NB4 (cell line): ENCODE measurements around the gene ARHGAP27.

Experiments
- POLR2A ChIP-seq: IDR thresholded peaks from 2 replicates; pipeline ENCODE4 v1.6.1; 2011; ENCODE audit warnings: mild to moderate bottlenecking; ENCODE audit not compliant: insufficient read length; ENCODE audit errors: extremely low read depth
- TF ChIP-seq, protein P1 (sequence below): IDR thresholded peaks from one replicate; pipeline ENCODE4 v1.5.1; 2012; ENCODE audit warnings: low read depth, low read length
- TF ChIP-seq, protein P2 (sequence below): IDR thresholded peaks from 2 replicates; pipeline ENCODE4 v1.6.1; 2011; ENCODE audit warnings: low read depth, low read length

DNA sequence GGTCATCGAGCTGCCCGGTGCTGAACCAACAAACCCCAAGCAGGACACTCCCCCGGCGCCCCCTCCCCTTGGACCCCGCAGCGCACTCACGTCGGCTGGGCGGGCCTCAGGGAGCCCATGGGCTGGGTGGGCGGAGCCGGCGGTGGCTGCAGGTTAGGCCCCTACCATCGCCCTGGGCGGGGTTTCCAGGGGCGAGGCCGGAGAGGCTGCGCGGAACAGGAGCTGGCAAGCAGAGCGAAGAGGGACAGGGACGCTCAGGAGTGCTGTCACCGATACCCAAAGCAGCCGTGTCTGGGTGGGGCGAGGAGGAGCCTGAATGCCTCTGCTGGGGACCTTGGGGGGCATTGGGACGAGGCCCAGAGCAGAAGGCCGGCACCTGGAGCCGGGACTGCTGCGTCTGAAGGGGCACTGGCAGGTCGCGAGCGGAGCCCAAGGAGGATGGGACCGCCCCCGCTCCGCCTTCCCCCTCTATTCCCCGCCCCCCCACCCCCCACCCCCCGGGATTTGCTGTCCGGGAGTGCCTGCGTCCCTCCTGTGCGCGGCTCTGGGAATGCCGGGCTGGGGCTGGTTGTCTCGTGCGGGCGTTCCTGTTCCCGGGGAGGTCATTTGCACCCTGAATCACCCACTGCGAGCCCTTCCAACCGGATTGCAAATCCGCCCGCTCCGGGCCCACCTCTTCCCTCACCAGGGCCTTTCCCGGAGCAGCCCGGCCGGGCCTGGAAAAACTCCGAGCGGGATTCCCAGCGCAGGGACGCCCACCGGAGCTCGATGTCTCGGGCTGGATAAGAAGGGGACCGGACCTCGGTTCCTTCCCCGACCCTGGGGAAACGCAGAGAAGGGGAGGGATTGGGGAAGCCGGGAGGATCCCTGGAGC, 902 bp downstream of the ARHGAP27 start:
- TF ChIP-seq, protein P1, sequence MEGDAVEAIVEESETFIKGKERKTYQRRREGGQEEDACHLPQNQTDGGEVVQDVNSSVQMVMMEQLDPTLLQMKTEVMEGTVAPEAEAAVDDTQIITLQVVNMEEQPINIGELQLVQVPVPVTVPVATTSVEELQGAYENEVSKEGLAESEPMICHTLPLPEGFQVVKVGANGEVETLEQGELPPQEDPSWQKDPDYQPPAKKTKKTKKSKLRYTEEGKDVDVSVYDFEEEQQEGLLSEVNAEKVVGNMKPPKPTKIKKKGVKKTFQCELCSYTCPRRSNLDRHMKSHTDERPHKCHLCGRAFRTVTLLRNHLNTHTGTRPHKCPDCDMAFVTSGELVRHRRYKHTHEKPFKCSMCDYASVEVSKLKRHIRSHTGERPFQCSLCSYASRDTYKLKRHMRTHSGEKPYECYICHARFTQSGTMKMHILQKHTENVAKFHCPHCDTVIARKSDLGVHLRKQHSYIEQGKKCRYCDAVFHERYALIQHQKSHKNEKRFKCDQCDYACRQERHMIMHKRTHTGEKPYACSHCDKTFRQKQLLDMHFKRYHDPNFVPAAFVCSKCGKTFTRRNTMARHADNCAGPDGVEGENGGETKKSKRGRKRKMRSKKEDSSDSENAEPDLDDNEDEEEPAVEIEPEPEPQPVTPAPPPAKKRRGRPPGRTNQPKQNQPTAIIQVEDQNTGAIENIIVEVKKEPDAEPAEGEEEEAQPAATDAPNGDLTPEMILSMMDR = no peak
- no peak for TF ChIP-seq POLR2A
- TF ChIP-seq, protein P2, sequence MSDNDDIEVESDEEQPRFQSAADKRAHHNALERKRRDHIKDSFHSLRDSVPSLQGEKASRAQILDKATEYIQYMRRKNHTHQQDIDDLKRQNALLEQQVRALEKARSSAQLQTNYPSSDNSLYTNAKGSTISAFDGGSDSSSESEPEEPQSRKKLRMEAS = no peak
